Activated naive CD4-positive, alpha-beta T cell treated with anti-CD3 and anti-CD28 coated beads, Interleukin-2, amount 10 ng/mL, durations not matched to agents 7 days and 5 days (primary cell): ENCODE data around the gene C21orf91.
"Not testable (repeated sequence)": the region's sequence is repeated elsewhere in the genome, so short reads cannot be mapped to it uniquely, and the experiment has no call there.

ENCODE experiments used
- CTCF ChIA-PET: fragments of 350-600 bp; sonication (Branson Sonifier 250); formaldehyde crosslinking; loops from one replicate; lab custom pipeline; 2021; ENCODE audit warnings: antibody characterized with exemption; lab: Charles Lee
- DNase-seq: peaks from one replicate; pipeline ENCODE4 v3.0.0-alpha.2; 2020
- H3K27ac Mint-ChIP-seq: one replicate; pipeline ENCODE4 v1.8.0; 2021; ENCODE audit warnings: mild to moderate bottlenecking, moderate library complexity, mixed read lengths
- H3K27me3 Mint-ChIP-seq: one replicate; pipeline ENCODE4 v1.8.0; 2021; ENCODE audit warnings: mild to moderate bottlenecking, mixed read lengths
- H3K36me3 Mint-ChIP-seq: one replicate; pipeline ENCODE4 v1.8.0; 2021; ENCODE audit warnings: mixed read lengths
- H3K4me1 Mint-ChIP-seq: one replicate; pipeline ENCODE4 v1.8.0; 2021; ENCODE audit warnings: mixed read lengths
- H3K4me3 Mint-ChIP-seq: one replicate; pipeline ENCODE4 v1.8.0; 2021; ENCODE audit warnings: mild to moderate bottlenecking, moderate library complexity, mixed read lengths
- H3K9me3 Mint-ChIP-seq: one replicate; pipeline ENCODE4 v1.8.0; 2021; ENCODE audit warnings: mixed read lengths

Gene C21orf91

DNA sequence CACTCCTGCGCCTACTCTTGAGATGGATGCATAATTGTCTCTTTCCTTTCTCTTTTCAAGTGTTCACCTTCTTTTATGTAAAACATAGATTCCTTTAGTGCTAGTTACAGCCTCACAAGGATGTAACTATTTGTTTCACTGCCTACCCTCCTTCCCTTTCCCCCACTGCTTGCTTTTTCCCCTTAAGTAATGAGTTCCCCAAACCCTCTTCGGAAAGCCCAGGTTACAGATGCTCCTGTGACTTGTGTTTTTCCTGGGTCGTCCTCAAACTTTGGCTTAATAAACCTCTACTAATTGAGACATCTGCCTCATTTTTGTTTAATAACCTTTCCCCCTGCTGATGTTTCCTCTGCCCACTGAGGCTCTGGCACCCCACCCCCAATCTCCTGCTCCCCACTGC is 39.2 kb downstream of the C21orf91 start:
- peak overlapping the region; percentile 95 for H3K27ac Mint-ChIP-seq
- H3K4me1 Mint-ChIP-seq: peaks cover 89% of the 10 kb centered on the region
- H3K9me3 Mint-ChIP-seq: peaks cover 6% of the 10 kb centered on the region
- H3K4me3 Mint-ChIP-seq: no peak overlapping the region
- peaks cover 2% of the 10 kb centered on the region for H3K27me3 Mint-ChIP-seq
- peaks cover 42% of the 10 kb centered on the region for H3K36me3 Mint-ChIP-seq
- no peak for DNase-seq
- CTCF ChIA-PET: interaction anchor here (1.1 to 2.4 kb wide), 2 partner anchors 14 to 91 kb away, joined by 3 to 13 read pairs; no protein-coding TSS in a partner anchor

DNA sequence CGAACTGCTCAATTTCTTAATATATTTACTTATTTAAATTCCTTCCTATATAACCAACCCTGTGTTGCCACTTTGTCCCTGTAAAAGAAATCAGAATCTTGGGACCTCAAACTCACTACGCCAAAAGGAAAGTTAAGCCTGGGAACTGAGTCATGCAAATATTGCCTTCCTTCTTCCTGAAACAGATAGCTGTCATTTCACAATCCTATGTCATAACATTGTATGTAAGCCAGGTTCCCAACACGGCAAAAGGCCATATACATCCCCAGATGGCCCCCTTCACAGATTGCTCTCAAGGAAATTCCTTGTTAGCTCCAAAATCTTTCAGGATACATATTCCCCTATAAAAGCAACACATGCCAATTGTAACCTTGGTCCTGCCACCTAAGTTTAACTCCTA is 39.7 kb downstream of the C21orf91 start:
- Mint-ChIP-seq H3K9me3 (peaks cover 7% of the 10 kb centered on the region), H3K4me1 (peaks cover 88% of the 10 kb centered on the region), H3K27ac (peak overlapping the region; percentile 95), H3K27me3 (peaks cover 5% of the 10 kb centered on the region), H3K4me3 (no peak overlapping the region), H3K36me3 (peaks cover 38% of the 10 kb centered on the region)
- CTCF ChIA-PET: interaction anchor here (1.1 kb wide), 1 partner anchor 91 kb away, joined by 3 read pairs; no protein-coding TSS in a partner anchor
- DNase-seq: no peak

GRCh38 chr21:17777072-17777765 is 41.9 kb downstream of the C21orf91 start:
- Mint-ChIP-seq H3K27ac (no peak overlapping the region), H3K36me3 (peaks cover 45% of the 10 kb centered on the region), H3K27me3 (peaks cover 5% of the 10 kb centered on the region), H3K4me3 (no peak overlapping the region), H3K9me3 (peaks cover 23% of the 10 kb centered on the region), H3K4me1 (peaks cover 68% of the 10 kb centered on the region)
- DNase-seq: no peak
- CTCF ChIA-PET: interaction anchor here (1.2 kb wide), 1 partner anchor 10 kb away, joined by 3 read pairs; no protein-coding TSS in a partner anchor

- peak; percentile 54 for DNase-seq
- H3K27ac Mint-ChIP-seq: peak overlapping the region; percentile 86
- H3K4me1 Mint-ChIP-seq: peaks cover 51% of the 10 kb centered on the region
- peak overlapping the region; percentile 42 for H3K4me3 Mint-ChIP-seq
- H3K36me3 Mint-ChIP-seq: peaks cover 41% of the 10 kb centered on the region
- peaks cover 36% of the 10 kb centered on the region for H3K9me3 Mint-ChIP-seq
- H3K27me3 Mint-ChIP-seq: peaks cover 9% of the 10 kb centered on the region
- CTCF ChIA-PET: interaction anchor here (0.7 kb wide), 1 partner anchor 15 kb away, joined by 3 read pairs; no protein-coding TSS in a partner anchor
Measured at GRCh38 chr21:17775431-17776126, 43.6 kb downstream of the C21orf91 start.

GRCh38 chr21:17775021-17775420 is 44.1 kb downstream of the C21orf91 start:
- H3K27ac Mint-ChIP-seq: peak overlapping the region; percentile 86
- DNase-seq, H3K4me3 Mint-ChIP-seq, CTCF ChIA-PET, H3K27me3 Mint-ChIP-seq: not testable (repeated sequence)
- H3K36me3 Mint-ChIP-seq: peaks cover 37% of the 10 kb centered on the region
- peaks cover 46% of the 10 kb centered on the region for H3K4me1 Mint-ChIP-seq
- H3K9me3 Mint-ChIP-seq: peaks cover 36% of the 10 kb centered on the region

DNA sequence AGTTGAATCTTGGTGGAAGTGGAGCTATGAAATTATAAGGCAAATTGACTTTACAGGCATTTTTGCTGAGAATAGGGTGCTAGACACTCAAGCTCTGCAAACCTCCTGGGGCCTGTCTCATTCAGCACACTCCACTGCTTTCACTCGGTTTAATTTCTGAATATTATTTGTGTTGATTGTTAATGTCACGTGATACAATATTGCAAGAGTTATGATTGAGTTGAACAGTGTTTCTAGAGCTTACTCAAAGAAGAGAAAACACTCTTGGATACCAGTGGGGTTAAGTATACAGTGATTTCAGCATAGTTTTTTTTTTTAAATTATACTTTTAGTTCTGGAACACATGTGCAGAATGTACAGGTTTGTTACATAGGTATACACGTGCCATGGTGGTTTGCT is 49.7 kb downstream of the C21orf91 start:
- peaks cover 14% of the 10 kb centered on the region for H3K27me3 Mint-ChIP-seq
- CTCF ChIA-PET: no interaction called here
- H3K9me3 Mint-ChIP-seq: peaks cover 29% of the 10 kb centered on the region
- no peak for DNase-seq
- H3K27ac Mint-ChIP-seq: no peak overlapping the region
- H3K36me3 Mint-ChIP-seq: peaks cover 15% of the 10 kb centered on the region
- H3K4me3 Mint-ChIP-seq: no peak overlapping the region
- H3K4me1 Mint-ChIP-seq: peaks cover 3% of the 10 kb centered on the region

DNA sequence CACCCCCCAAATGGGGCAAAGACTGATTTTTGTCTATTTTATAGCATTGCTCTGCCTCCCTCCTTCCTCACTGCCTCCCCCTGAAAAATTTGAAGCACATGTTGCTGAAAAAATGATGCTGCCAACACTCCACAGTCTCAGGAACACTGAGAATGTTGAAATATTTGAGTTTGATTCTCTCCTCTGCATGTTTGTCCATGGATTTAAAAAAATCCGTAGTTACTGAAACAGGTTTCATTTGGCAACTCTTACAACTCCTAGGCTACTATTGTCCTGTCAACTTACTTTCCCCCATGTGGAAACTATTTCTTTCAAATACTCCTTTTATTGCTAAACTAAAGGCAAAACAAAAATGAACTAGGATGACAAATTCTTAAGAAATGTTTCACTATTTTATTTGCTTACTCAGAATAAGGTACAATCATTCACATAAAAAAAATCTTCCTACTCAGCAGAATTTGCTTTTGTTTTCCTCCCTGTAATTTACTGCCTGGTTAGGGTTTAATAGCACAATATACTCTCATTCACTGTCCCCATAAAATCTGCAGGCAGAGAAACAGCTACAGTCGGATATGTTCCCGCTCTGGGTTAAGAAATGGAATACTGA is 50.2 kb downstream of the C21orf91 start:
- Mint-ChIP-seq H3K27ac (no peak overlapping the region), H3K27me3 (peaks cover 14% of the 10 kb centered on the region), H3K9me3 (peaks cover 26% of the 10 kb centered on the region), H3K36me3 (peaks cover 9% of the 10 kb centered on the region), H3K4me1 (peaks cover 3% of the 10 kb centered on the region), H3K4me3 (no peak overlapping the region)
- CTCF ChIA-PET: no interaction called here
- no peak for DNase-seq

DNA sequence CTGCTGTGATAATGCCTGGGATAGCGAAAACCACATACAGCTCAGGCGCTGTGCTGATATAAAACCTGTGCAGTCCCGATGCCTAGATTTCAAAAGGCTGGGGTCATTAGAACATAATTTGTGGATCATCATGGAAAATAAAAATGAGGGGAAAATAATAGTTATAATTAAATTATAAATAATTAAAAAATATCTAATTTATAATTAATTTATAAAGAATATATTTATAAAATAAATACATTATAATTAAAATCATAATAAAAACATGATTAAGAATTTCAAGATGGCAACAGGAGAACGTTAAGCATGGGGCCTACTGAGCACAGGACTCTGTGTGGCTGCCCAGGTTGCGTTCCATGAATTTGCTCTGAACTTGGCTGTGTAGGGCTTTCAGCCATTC is 53.9 kb downstream of the C21orf91 start:
- Mint-ChIP-seq H3K4me1 (no peaks in the 10 kb centered on the region), H3K36me3 (no peaks in the 10 kb centered on the region), H3K27ac (no peak overlapping the region), H3K4me3 (no peak overlapping the region), H3K9me3 (peaks cover 2% of the 10 kb centered on the region), H3K27me3 (peaks cover 10% of the 10 kb centered on the region)
- CTCF ChIA-PET: interaction anchor here (1.3 kb wide), 1 partner anchor 16 kb away, joined by 3 read pairs; no protein-coding TSS in a partner anchor
- DNase-seq: no peak

- no peak for DNase-seq
- Mint-ChIP-seq H3K4me1 (no peaks in the 10 kb centered on the region), H3K27me3 (peaks cover 10% of the 10 kb centered on the region), H3K27ac (no peak overlapping the region), H3K36me3 (no peaks in the 10 kb centered on the region), H3K9me3 (peaks cover 2% of the 10 kb centered on the region), H3K4me3 (no peak overlapping the region)
- CTCF ChIA-PET: no interaction called here
Measured at GRCh38 chr21:17763288-17764037, 55.7 kb downstream of the C21orf91 start.

DNA sequence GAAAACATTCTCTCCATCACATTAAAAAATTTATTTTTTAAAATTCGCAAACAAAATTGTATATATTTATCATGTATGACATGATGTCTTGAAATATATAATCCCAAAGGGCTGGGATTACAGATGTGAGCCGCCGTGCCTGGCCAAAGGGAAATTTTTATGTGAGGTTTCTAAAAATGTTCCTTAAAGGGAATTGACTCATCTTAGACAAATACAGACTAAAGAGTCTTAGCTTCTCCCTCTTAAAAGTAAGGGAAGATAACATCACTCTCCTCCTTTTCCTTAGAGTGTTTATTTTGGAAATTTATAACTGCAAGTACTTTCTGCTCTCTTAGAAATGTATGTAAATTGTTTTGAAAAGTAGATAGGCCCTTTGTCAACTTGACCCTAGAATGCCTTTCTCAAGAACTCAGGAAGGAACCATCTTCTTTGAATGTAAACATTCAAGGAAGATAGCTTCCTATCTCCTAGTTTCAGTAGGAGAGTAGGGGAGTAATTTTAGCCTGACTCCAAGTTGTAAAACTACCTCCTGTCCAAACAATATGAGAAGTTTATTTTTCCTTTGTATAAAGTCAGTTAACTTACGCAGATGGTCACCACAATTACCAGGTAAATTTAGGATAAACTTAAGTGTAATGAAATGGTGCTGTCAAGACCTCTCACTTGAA is 59.5 kb downstream of the C21orf91 start:
- Mint-ChIP-seq H3K36me3 (no peaks in the 10 kb centered on the region), H3K4me3 (no peak overlapping the region), H3K27me3 (no peaks in the 10 kb centered on the region), H3K27ac (no peak overlapping the region), H3K4me1 (no peaks in the 10 kb centered on the region), H3K9me3 (peaks cover 5% of the 10 kb centered on the region)
- DNase-seq: no peak
- CTCF ChIA-PET: no interaction called here

DNA sequence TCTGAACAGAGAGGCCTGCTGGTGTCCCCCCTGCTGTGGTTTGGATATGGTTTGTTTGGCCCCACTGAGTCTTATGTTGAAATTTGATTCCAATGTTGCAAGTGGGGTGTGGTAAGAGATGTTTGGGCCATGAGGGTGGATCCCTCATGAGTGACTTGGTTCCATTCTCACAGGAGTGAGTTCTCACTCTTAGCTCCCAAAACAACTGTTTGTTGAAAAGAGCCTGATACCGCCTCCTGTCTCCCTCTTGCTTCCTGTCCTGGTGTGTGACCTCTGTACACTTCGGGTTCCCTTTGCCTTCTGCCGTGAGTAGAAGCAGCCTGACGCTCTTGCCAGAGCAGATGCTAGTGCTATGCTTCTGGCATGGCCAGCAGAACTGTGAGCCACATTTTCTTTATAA is 60.5 kb downstream of the C21orf91 start:
- no peaks in the 10 kb centered on the region for H3K36me3 Mint-ChIP-seq
- no peaks in the 10 kb centered on the region for H3K27me3 Mint-ChIP-seq
- no peak overlapping the region for H3K27ac Mint-ChIP-seq
- no peaks in the 10 kb centered on the region for H3K4me1 Mint-ChIP-seq
- CTCF ChIA-PET: no interaction called here
- DNase-seq: no peak
- no peak overlapping the region for H3K4me3 Mint-ChIP-seq
- H3K9me3 Mint-ChIP-seq: peaks cover 3% of the 10 kb centered on the region

GRCh38 chr21:17757671-17758070 is 61.5 kb downstream of the C21orf91 start:
- Mint-ChIP-seq H3K27ac (no peak overlapping the region), H3K36me3 (no peaks in the 10 kb centered on the region), H3K4me1 (no peaks in the 10 kb centered on the region), H3K27me3 (no peaks in the 10 kb centered on the region), H3K4me3 (no peak overlapping the region), H3K9me3 (peaks cover 3% of the 10 kb centered on the region)
- CTCF ChIA-PET: no interaction called here
- DNase-seq: no peak

GRCh38 chr21:17753736-17754135 is 65.4 kb downstream of the C21orf91 start:
- Mint-ChIP-seq H3K27me3 (no peaks in the 10 kb centered on the region), H3K27ac (no peak overlapping the region), H3K4me1 (no peaks in the 10 kb centered on the region), H3K4me3 (no peak overlapping the region), H3K9me3 (peaks cover 5% of the 10 kb centered on the region), H3K36me3 (no peaks in the 10 kb centered on the region)
- CTCF ChIA-PET: no interaction called here
- no peak for DNase-seq
